ENCODE measurements around the gene MAML2.
"Not testable (repeated sequence)": the region's sequence is repeated elsewhere in the genome, so short reads cannot be mapped to it uniquely, and the experiment has no call there.

MAML2 gene

GRCh38 chr11:96275801-96276594 is 67.0 kb downstream of the MAML2 start:
- Mint-ChIP-seq H3K4me3 (no peak overlapping the region), H3K9me3 (no peaks in the 10 kb centered on the region), H3K27me3 (no peaks in the 10 kb centered on the region), H3K36me3 (ENCODE audit: insufficient read depth) (peaks cover 3% of the 10 kb centered on the region), H3K4me1 (ENCODE audit: low read depth in 2 of 2) (peaks cover 10 to 14% of the 10 kb centered on the region in 2 donors), H3K27ac (no peak overlapping the region)
- no peak for ATAC-seq (replicated peaks)
- DNase-seq, result no peak

- Mint-ChIP-seq H3K9me3 (no peaks in the 10 kb centered on the region), H3K27ac (no peak overlapping the region), H3K4me3 (no peak overlapping the region), H3K36me3 (ENCODE audit: insufficient read depth) (peaks cover 3% of the 10 kb centered on the region), H3K27me3 (no peaks in the 10 kb centered on the region), H3K4me1 (ENCODE audit: low read depth in 2 of 2) (peaks cover 15 to 19% of the 10 kb centered on the region in 2 donors)
- DNase-seq (no peak), ATAC-seq (replicated peaks) (no peak)
Observed at GRCh38 chr11:96273507-96273906, 69.5 kb downstream of the MAML2 start.

DNA sequence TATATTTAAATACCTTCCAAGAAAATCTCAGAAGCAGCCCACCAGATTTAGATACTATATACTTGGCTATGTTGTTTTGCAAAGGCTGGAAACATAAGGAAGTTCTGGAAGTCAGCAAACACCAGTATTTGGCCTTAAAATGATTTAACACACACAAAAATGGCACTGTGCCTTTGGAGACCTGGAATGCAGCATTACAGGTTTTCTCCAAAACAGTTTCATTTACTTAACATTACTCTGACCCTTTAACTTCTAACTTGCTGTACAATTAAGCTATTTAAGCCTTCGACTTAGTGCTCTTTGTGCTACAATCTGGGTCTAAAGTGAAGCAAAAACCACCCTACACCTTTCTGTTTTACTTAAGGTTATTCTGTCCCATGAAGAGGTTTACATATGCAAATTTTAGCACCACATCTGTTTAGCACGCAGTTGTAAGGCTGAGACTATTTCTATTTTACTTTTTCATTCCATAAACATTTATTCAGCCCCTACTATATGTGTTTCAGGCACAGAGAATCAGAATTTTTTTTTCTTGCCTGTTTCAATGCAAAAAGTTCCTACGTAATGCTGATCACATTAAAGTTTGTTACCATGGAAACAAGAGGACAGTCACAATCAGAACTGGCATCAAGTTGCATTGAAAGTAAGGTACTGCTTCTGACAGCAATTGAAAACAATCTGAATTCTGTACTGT is 70.3 kb downstream of the MAML2 start:
- peak; percentile 56 for ATAC-seq (replicated peaks)
- Mint-ChIP-seq H3K4me3 (no peak overlapping the region), H3K4me1 (ENCODE audit: low read depth in 2 of 2) (peaks cover 18 to 20% of the 10 kb centered on the region in 2 donors), H3K27ac (peak overlapping the region in 1 of 2 donors; percentile 29), H3K27me3 (no peaks in the 10 kb centered on the region), H3K36me3 (ENCODE audit: insufficient read depth) (peaks cover 3% of the 10 kb centered on the region), H3K9me3 (no peaks in the 10 kb centered on the region)
- no peak for DNase-seq

- Mint-ChIP-seq H3K4me3 (no peak overlapping the region), H3K9me3 (no peaks in the 10 kb centered on the region), H3K27ac (peak overlapping the region; percentile 18 to 29), H3K36me3 (ENCODE audit: insufficient read depth) (no peaks in the 10 kb centered on the region), H3K27me3 (no peaks in the 10 kb centered on the region), H3K4me1 (ENCODE audit: low read depth in 2 of 2) (peaks cover 27 to 29% of the 10 kb centered on the region in 2 donors)
- no peak for DNase-seq
- ATAC-seq (replicated peaks), result no peak
Observed at GRCh38 chr11:96271777-96272176, 71.2 kb downstream of the MAML2 start.

DNA sequence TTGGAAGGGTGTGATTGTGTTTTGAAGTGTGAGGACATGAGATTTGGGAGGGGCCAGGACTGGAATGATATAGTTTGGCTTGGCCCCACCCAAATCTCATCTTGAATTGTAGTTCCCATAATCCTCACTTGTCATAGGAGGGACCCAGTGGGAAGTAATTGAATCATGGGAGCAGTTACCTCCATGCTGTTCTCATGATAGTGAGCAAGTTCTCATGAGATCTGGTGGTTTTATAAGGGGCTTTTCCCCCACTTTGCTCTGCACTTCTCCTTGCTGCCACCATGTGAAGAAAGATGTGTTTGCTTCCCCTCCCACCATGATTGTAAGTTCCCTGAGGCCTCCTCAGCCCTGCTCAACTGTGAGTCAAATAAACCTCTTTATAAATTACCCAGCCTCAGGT is 71.6 kb downstream of the MAML2 start:
- H3K9me3 Mint-ChIP-seq; ATAC-seq (replicated peaks); H3K4me3 Mint-ChIP-seq; H3K36me3 Mint-ChIP-seq (ENCODE audit: insufficient read depth); DNase-seq; H3K27me3 Mint-ChIP-seq: not testable (repeated sequence)
- Mint-ChIP-seq H3K27ac (peak overlapping the region; percentile 18 to 29), H3K4me1 (ENCODE audit: low read depth in 2 of 2) (peaks cover 30 to 33% of the 10 kb centered on the region in 2 donors)

DNA sequence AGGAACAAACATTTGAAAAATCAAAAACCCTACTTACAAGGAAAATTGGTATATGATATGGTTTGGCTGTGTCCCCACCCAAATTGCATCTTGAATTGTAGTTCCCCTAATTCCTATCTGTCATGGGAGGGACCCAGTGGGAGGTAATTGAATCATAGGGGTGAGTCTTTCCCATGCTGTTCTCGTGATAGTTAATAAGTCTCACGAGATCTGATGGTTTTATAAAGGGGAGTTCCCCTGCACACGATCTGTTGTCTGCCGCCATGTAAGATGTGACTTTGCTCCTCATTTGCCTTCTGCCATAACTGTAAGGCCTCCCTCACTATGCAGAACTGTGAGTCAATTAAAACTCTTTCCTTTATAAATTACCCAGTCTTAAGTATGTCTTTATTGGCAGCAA is 74.5 kb downstream of the MAML2 start:
- not testable (repeated sequence) for ATAC-seq (replicated peaks)
- Mint-ChIP-seq H3K4me1 (ENCODE audit: low read depth in 2 of 2) (peaks cover 44 to 54% of the 10 kb centered on the region in 2 donors), H3K27ac (peak overlapping the region; percentile 91 to 93)

GRCh38 chr11:96267496-96268032 is 75.4 kb downstream of the MAML2 start:
- no peaks in the 10 kb centered on the region for H3K9me3 Mint-ChIP-seq
- peak overlapping the region; percentile 65 to 77 for H3K4me3 Mint-ChIP-seq
- peak overlapping the region; percentile 91 to 93 for H3K27ac Mint-ChIP-seq
- peaks cover 50 to 63% of the 10 kb centered on the region in 2 donors for H3K4me1 Mint-ChIP-seq (ENCODE audit: low read depth in 2 of 2)
- peak; percentile 96 for ATAC-seq (replicated peaks)
- DNase-seq, result peak; percentile 26 to 37 (median 31)
- H3K36me3 Mint-ChIP-seq (ENCODE audit: insufficient read depth), result peaks cover 3% of the 10 kb centered on the region
- no peaks in the 10 kb centered on the region for H3K27me3 Mint-ChIP-seq

More for the DNA sequence above, 74.5 kb downstream of the MAML2 start:
- not testable (repeated sequence) for H3K9me3 Mint-ChIP-seq; H3K27me3 Mint-ChIP-seq; DNase-seq; H3K36me3 Mint-ChIP-seq (ENCODE audit: insufficient read depth)
- H3K4me3 Mint-ChIP-seq, result peak overlapping the region in 1 of 2 donors; percentile 14

- no peaks in the 10 kb centered on the region for H3K27me3 Mint-ChIP-seq
- ATAC-seq (replicated peaks), result peak; percentile 4
- H3K9me3 Mint-ChIP-seq, result no peaks in the 10 kb centered on the region
- DNase-seq, result no peak
- peaks cover 50 to 63% of the 10 kb centered on the region in 2 donors for H3K4me1 Mint-ChIP-seq (ENCODE audit: low read depth in 2 of 2)
- peaks cover 3% of the 10 kb centered on the region for H3K36me3 Mint-ChIP-seq (ENCODE audit: insufficient read depth)
- H3K27ac Mint-ChIP-seq, result peak overlapping the region; percentile 91 to 93
- peak overlapping the region; percentile 65 to 77 for H3K4me3 Mint-ChIP-seq
Observed at GRCh38 chr11:96267001-96267495, 75.9 kb downstream of the MAML2 start.

- Mint-ChIP-seq H3K9me3 (no peaks in the 10 kb centered on the region), H3K4me1 (ENCODE audit: low read depth in 2 of 2) (peaks cover 46 to 58% of the 10 kb centered on the region in 2 donors), H3K27me3 (no peaks in the 10 kb centered on the region), H3K36me3 (ENCODE audit: insufficient read depth) (peaks cover 3% of the 10 kb centered on the region), H3K4me3 (peak overlapping the region in 1 of 2 donors; percentile 77), H3K27ac (peak overlapping the region; percentile 91 to 93)
- no peak for DNase-seq
- no peak for ATAC-seq (replicated peaks)
Observed at GRCh38 chr11:96265972-96266371, 77.0 kb downstream of the MAML2 start.

DNA sequence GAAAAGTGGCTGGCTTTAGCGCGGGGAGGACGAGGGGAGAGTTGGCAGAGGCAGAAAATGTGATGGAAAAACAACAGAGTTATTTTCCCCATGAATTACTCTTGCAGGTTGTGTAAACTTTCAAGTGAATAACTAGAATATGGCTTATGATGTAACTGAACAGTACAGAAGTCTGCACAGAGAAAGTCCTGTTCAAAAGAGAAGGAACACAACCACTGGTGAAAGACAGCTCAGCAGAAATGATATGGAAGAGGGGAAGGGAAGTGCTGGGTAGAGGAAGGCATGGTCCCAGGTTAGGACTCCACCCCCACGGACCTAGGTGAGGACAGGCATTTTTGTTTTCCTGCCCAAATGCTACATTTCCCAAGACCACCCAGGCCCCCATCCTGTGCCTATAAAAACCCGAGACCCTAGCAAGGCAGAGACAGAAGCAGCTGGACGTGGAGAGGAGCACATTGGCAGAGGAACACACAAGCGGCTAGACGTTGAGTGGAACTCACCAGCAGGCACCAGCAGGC is 77.7 kb downstream of the MAML2 start:
- ATAC-seq (replicated peaks) (no peak), DNase-seq (no peak)
- Mint-ChIP-seq H3K9me3 (no peaks in the 10 kb centered on the region), H3K4me3 (peak overlapping the region in 1 of 2 donors; percentile 7), H3K27me3 (no peaks in the 10 kb centered on the region), H3K36me3 (ENCODE audit: insufficient read depth) (peaks cover 3% of the 10 kb centered on the region), H3K27ac (peak overlapping the region; percentile 91 to 93), H3K4me1 (ENCODE audit: low read depth in 2 of 2) (peaks cover 50 to 58% of the 10 kb centered on the region in 2 donors)

- no peaks in the 10 kb centered on the region for H3K27me3 Mint-ChIP-seq
- H3K4me1 Mint-ChIP-seq (ENCODE audit: low read depth in 2 of 2), result peaks cover 48 to 61% of the 10 kb centered on the region in 2 donors
- H3K36me3 Mint-ChIP-seq (ENCODE audit: insufficient read depth), result peaks cover 3% of the 10 kb centered on the region
- H3K9me3 Mint-ChIP-seq, result no peaks in the 10 kb centered on the region
- DNase-seq (no peak), ATAC-seq (replicated peaks) (no peak)
- no peak overlapping the region for H3K4me3 Mint-ChIP-seq
- no peak overlapping the region for H3K27ac Mint-ChIP-seq
Observed at GRCh38 chr11:96264364-96264763, 78.6 kb downstream of the MAML2 start.

GRCh38 chr11:96263238-96263763 is 79.7 kb downstream of the MAML2 start:
- Mint-ChIP-seq H3K27ac (peak overlapping the region; percentile 50 to 59), H3K4me3 (no peak overlapping the region), H3K9me3 (no peaks in the 10 kb centered on the region), H3K36me3 (ENCODE audit: insufficient read depth) (peaks cover 3% of the 10 kb centered on the region), H3K27me3 (no peaks in the 10 kb centered on the region), H3K4me1 (ENCODE audit: low read depth in 2 of 2) (peaks cover 56 to 72% of the 10 kb centered on the region in 2 donors)
- DNase-seq (no peak), ATAC-seq (replicated peaks) (no peak)

DNA sequence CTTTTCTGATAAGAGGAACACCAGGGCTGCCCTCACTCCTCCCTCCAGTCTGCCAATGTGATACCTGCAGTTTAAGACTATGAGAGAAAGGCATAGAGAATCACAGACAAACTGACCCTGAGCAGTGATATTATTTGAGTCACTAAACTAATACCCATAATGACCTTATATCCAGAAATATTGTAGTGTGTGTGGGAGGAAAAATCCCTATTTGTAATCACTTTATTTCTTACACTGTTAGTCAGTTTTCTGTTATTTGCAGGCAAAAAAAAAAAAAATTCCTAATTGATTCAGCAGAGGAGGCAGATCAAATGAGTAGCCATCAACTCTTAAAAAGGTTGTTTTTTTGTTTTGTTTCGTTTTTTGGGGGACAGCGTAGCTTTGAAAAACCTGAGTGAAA is 82.5 kb downstream of the MAML2 start:
- Mint-ChIP-seq H3K4me1 (ENCODE audit: low read depth in 2 of 2) (peaks cover 56 to 73% of the 10 kb centered on the region in 2 donors), H3K36me3 (ENCODE audit: insufficient read depth) (peaks cover 12% of the 10 kb centered on the region), H3K27me3 (no peaks in the 10 kb centered on the region), H3K27ac (peak overlapping the region in 1 of 2 donors; percentile 28), H3K4me3 (no peak overlapping the region), H3K9me3 (no peaks in the 10 kb centered on the region)
- no peak for DNase-seq
- no peak for ATAC-seq (replicated peaks)

All from effector memory CD8-positive, alpha-beta T cell (primary cell).